GDM1 (cell line): ENCODE data around the gene STK17B.

Experiments
- DNase-seq: peaks from one replicate; lab custom pipeline; 2025; lab: John Stamatoyannopoulos, UW

Gene STK17B

GRCh38 chr2:196183528-196184231 lies 12.3 kb upstream of the STK17B start:
- DNase-seq: no peak

- DNase-seq: no peak
These were observed 11.7 kb upstream of the STK17B start for GRCh38 chr2:196183172-196183473.

- DNase-seq: no peak
These were observed 11.2 kb upstream of the STK17B start for GRCh38 chr2:196182439-196183171.

- no peak for DNase-seq
These were observed 10.1 kb upstream of the STK17B start for GRCh38 chr2:196181484-196181883.

GRCh38 chr2:196177124-196177523 lies 5.7 kb upstream of the STK17B start:
- DNase-seq: no peak

- peak; percentile 27 for DNase-seq
These were observed 4.9 kb upstream of the STK17B start for GRCh38 chr2:196176142-196176738.

GRCh38 chr2:196174404-196174803 lies 3.0 kb upstream of the STK17B start:
- no peak for DNase-seq

GRCh38 chr2:196173505-196173904 lies 2.1 kb upstream of the STK17B start:
- no peak for DNase-seq

GRCh38 chr2:196172951-196173350 lies 1.6 kb upstream of the STK17B start:
- no peak for DNase-seq

- DNase-seq: no peak
These were observed 568 bp upstream of the STK17B start for GRCh38 chr2:196171946-196172345.

GRCh38 chr2:196170606-196171247 lies 651 bp downstream of the STK17B start:
- DNase-seq: peak; percentile 2

GRCh38 chr2:196170213-196170605 lies 1.2 kb downstream of the STK17B start:
- DNase-seq: peak; percentile 30

- DNase-seq: no peak
These were observed 1.9 kb downstream of the STK17B start for GRCh38 chr2:196169516-196169915.

GRCh38 chr2:196168181-196168580 lies 3.2 kb downstream of the STK17B start:
- no peak for DNase-seq

GRCh38 chr2:196167666-196168065 lies 3.7 kb downstream of the STK17B start:
- no peak for DNase-seq

- peak; percentile 71 for DNase-seq
These were observed 4.5 kb downstream of the STK17B start for GRCh38 chr2:196166876-196167275.

- DNase-seq: no peak
These were observed 6.4 kb downstream of the STK17B start for GRCh38 chr2:196165016-196165415.

GRCh38 chr2:196163285-196163684 lies 8.1 kb downstream of the STK17B start:
- DNase-seq: no peak

GRCh38 chr2:196162586-196163175 lies 8.7 kb downstream of the STK17B start:
- no peak for DNase-seq

GRCh38 chr2:196160946-196161345 lies 10.4 kb downstream of the STK17B start:
- DNase-seq: no peak

GRCh38 chr2:196160101-196160500 lies 11.3 kb downstream of the STK17B start:
- peak; percentile 88 for DNase-seq

- DNase-seq: no peak
These were observed 12.0 kb downstream of the STK17B start for GRCh38 chr2:196159221-196159892.
